Duodenal mucosa (tissue), 2 donors: ENCODE data around the gene RHBDL2.
"Not testable (repeated sequence)": the region's sequence is repeated elsewhere in the genome, so short reads cannot be mapped to it uniquely, and the experiment has no call there.

Experiments
- H3K27ac ChIP-seq: one replicate; pipeline ENCODE4 v1.7.0; 2013; ENCODE audit warnings: low read depth, low read length
- H3K27me3 ChIP-seq, 2 donors: one replicate each; pipeline ENCODE4 v1.7.0; 2013; ENCODE audit warnings: low read length in 2 of 2, control low read depth in 1 of 2; ENCODE audit not compliant: insufficient read depth in 2 of 2, control insufficient read depth in 1 of 2
- H3K36me3 ChIP-seq, 2 donors: one replicate each; pipeline ENCODE4 v1.7.0; 2013; ENCODE audit warnings: low read length in 2 of 2, control low read depth in 1 of 2; ENCODE audit not compliant: insufficient read depth in 2 of 2, control insufficient read depth in 1 of 2
- H3K4me1 ChIP-seq, 2 donors: one replicate each; pipeline ENCODE4 v1.7.0; 2013; ENCODE audit warnings: low read length in 2 of 2, control low read depth in 1 of 2; ENCODE audit not compliant: insufficient read depth in 2 of 2, control insufficient read depth in 1 of 2
- H3K4me3 ChIP-seq, 2 donors: one replicate each; pipeline ENCODE4 v1.7.0; 2013; ENCODE audit warnings: low read length in 2 of 2, low read depth in 1 of 2
- H3K9ac ChIP-seq, 2 donors: one replicate each; pipeline ENCODE4 v1.7.0; 2013; ENCODE audit warnings: low read length in 2 of 2, low read depth in 1 of 2
- H3K9me3 ChIP-seq, 2 donors: one replicate each; pipeline ENCODE4 v1.7.0; 2013; ENCODE audit warnings: low read length in 2 of 2, control low read depth in 1 of 2; ENCODE audit not compliant: control insufficient read depth in 1 of 2

Gene RHBDL2, protein sequence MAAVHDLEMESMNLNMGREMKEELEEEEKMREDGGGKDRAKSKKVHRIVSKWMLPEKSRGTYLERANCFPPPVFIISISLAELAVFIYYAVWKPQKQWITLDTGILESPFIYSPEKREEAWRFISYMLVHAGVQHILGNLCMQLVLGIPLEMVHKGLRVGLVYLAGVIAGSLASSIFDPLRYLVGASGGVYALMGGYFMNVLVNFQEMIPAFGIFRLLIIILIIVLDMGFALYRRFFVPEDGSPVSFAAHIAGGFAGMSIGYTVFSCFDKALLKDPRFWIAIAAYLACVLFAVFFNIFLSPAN

DNA sequence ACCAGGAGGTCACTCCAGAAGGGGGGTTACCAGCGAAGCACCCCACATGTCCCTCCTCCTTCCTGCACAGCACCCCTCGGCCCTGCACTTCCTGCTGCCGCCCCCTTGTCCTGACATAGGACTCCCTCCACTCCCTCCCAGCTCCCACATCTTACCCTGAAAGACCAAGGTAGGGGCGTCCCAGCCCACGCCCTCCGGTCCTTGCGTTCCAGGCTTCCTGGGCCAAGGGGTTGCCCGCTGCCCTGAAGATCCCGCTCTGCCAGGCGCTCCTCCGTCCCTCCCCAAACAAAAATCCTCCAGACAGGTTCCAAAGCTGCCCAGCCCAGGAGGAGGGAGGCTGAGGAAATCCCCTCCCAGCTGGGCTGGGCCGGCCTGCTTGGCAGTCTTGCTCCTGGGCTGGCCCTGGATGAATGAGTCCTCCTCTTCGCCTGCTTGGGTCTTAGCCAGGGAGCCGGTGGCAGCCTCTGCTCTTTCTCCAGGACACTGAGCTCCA lies at the start of gene RHBDL2:
RHBDL2 (minus strand) TSS at position 304 of the 493 bp plus-strand sequence. CDS start 22,618 bp downstream, outside the sequence.
- Histone ChIP-seq H3K9ac (peak within 1 kb of the TSS; percentile 44 to 70), H3K4me1 (peaks cover 4 to 15% of the 10 kb centered on the region in 2 donors), H3K27ac (no peak within 1 kb of the TSS), H3K27me3 (no peaks in the 10 kb centered on the region), H3K36me3 (no peaks in the 10 kb centered on the region), H3K4me3 (peak within 1 kb of the TSS; percentile 70 to 75), H3K9me3 (no peaks in the 10 kb centered on the region)

DNA sequence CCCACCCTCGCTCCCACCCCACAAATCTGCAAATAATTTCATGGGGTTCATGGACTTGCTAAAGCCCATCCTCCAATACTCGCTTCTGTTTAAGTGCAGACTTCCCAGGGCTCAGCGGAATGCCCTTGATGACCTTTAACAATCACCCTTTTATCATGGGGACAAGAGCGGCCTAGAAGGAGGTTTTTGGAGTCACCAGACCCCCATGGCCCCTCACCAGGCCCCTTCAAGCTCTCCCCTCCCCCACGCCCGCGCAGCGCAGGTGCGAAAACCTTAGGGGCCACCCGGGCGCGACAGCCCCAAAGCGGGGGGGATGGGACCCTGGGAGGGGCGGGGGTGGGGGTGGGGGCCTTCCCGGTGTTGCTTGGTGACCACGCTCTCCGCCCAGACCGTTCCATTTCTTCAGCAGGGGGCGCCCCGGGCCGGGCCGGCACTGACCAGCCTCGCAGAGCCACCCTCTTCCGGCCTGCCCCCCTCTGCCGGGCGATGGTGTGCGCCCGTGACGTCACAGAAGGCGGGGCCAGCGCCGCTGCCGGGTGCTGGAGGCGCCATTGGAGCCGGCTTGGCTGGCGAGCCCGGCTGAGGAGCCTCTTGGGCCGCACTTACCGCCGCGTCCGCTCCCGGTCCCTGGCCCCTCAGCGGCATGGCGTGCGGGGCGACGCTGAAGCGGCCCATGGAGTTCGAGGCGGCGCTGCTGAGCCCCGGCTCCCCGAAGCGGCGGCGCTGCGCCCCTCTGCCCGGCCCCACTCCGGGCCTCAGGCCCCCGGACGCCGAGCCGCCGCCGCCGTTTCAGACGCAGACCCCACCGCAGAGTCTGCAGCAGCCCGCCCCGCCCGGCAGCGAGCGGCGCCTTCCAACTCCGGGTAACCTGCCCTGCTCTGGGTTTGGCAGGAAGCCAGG lies 49.4 kb upstream of the RHBDL2 start, which contains the start of gene AKIRIN1:
AKIRIN1 (plus strand) TSS at position 539 of the 900 bp plus-strand sequence; CDS start at position 644, 105 bp downstream.
- H3K27ac ChIP-seq, result peak within 1 kb of the TSS; percentile 85
- peaks cover 18 to 22% of the 10 kb centered on the region in 2 donors for H3K4me1 ChIP-seq
- no peaks in the 10 kb centered on the region for H3K27me3 ChIP-seq
- H3K9me3 ChIP-seq, result no peaks in the 10 kb centered on the region
- peak within 1 kb of the TSS; percentile 77 to 86 for H3K9ac ChIP-seq
- peak within 1 kb of the TSS; percentile 89 to 94 for H3K4me3 ChIP-seq
- peaks cover 0 to 4% of the 10 kb centered on the region in 2 donors for H3K36me3 ChIP-seq

DNA sequence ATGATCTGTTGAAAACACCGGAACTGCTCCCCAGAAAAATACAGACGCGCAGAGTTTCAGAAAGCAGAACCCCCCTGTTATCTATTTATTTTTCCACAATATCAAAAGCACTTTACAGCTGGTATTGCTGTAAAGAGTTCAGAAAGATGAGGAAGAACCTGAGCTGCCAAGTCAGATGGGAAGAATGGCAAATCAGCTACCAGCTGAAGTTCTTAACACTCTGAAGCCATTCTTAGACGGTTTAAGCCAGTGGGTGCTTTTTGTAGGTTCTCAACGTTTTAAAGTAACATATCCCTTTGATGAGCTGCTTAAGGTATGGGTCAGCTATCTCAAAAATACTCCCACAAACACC lies 48.7 kb upstream of the RHBDL2 start:
- H3K27me3 ChIP-seq, result no peaks in the 10 kb centered on the region
- H3K9ac ChIP-seq, result peak overlapping the region; percentile 47 to 71
- H3K4me1 ChIP-seq, result peaks cover 20 to 29% of the 10 kb centered on the region in 2 donors
- peaks cover 0 to 2% of the 10 kb centered on the region in 2 donors for H3K36me3 ChIP-seq
- H3K4me3 ChIP-seq, result peak overlapping the region; percentile 77 to 79
- H3K9me3 ChIP-seq, result no peaks in the 10 kb centered on the region
- peak overlapping the region; percentile 68 for H3K27ac ChIP-seq

DNA sequence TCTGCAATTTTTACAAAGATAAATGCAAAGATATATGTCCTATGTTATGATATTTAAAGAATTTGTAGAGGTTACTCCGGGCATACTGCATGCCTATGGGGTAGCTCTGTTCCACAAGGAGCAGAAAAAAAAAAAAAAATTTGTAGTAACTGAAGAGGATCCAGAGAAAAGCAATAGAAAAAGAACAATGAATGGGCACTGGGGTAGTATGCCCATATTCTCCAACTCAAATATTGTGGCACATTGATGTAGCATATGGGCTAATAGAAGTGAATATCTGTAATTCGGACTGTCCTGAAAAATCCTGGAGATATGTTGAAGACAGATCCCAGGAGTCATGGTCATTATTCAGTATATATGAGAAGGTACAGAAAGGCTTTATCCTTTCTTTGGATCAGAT lies 48.3 kb upstream of the RHBDL2 start:
- peak overlapping the region in 1 of 2 donors; percentile 77 for H3K4me3 ChIP-seq
- no peaks in the 10 kb centered on the region for H3K9me3 ChIP-seq
- H3K27me3 ChIP-seq, result no peaks in the 10 kb centered on the region
- peaks cover 21 to 30% of the 10 kb centered on the region in 2 donors for H3K4me1 ChIP-seq
- no peaks in the 10 kb centered on the region for H3K36me3 ChIP-seq
- no peak overlapping the region for H3K27ac ChIP-seq
- peak overlapping the region in 1 of 2 donors; percentile 71 for H3K9ac ChIP-seq

GRCh38 chr1:38979380-38979779 lies 37.8 kb upstream of the RHBDL2 start:
- H3K4me1 ChIP-seq, H3K27me3 ChIP-seq, H3K4me3 ChIP-seq, H3K27ac ChIP-seq, H3K36me3 ChIP-seq, H3K9ac ChIP-seq, H3K9me3 ChIP-seq: not testable (repeated sequence)

GRCh38 chr1:38978245-38978542 lies 36.6 kb upstream of the RHBDL2 start:
- not testable (repeated sequence) for H3K27me3 ChIP-seq

GRCh38 chr1:38977399-38978244 lies 36.0 kb upstream of the RHBDL2 start:
- H3K27ac ChIP-seq, H3K4me1 ChIP-seq, H3K4me3 ChIP-seq, H3K27me3 ChIP-seq, H3K9me3 ChIP-seq, H3K36me3 ChIP-seq, H3K9ac ChIP-seq: not testable (repeated sequence)

More at GRCh38 chr1:38978245-38978542, 36.6 kb upstream of the RHBDL2 start:
- not testable (repeated sequence) for H3K36me3 ChIP-seq, H3K4me1 ChIP-seq, H3K9me3 ChIP-seq, H3K4me3 ChIP-seq, H3K27ac ChIP-seq, H3K9ac ChIP-seq

DNA sequence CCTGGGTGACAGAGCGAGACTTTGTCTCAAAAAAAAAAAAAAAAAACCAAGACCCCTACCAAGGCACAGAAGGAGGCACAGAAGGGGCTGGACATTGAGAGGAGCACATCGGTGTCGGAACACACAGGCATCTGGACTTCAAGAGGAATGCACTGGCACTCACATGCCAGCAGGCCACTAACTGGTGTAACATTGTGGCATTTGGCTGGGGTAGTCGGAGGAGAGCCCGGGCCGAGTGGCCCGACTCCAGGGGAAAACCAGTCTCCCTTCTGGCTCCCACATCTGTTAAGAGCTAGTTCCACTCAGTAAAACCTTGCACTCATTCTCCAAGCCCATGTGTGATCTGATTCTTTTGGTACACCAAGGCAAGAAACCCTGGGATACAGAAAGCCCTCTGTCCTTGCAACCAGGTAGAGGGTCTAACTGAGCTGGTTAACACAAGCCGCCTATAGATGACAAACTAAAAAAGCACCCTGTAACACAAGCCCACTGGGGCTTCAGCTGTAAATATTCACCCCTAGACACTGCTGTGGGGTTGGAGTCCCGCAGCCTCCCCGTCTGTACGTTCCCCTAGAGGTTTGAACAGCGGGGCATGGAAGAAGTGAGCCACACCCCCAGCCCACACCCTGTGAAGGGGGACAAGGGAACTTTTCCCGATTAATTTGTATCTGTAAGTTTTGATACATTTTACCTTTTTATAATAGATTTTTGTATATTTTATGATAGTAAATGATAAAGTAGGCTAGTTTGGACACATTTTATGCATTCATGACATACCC lies 32.2 kb upstream of the RHBDL2 start:
- H3K9me3 ChIP-seq, result peaks cover 0 to 3% of the 10 kb centered on the region in 2 donors
- H3K9ac ChIP-seq, result no peak overlapping the region
- H3K27me3 ChIP-seq, result no peaks in the 10 kb centered on the region
- no peak overlapping the region for H3K27ac ChIP-seq
- no peak overlapping the region for H3K4me3 ChIP-seq
- H3K36me3 ChIP-seq, result no peaks in the 10 kb centered on the region
- peaks cover 0 to 5% of the 10 kb centered on the region in 2 donors for H3K4me1 ChIP-seq

- not testable (repeated sequence) for H3K4me1 ChIP-seq, H3K4me3 ChIP-seq, H3K27ac ChIP-seq, H3K9me3 ChIP-seq, H3K9ac ChIP-seq, H3K36me3 ChIP-seq, H3K27me3 ChIP-seq
Measured at GRCh38 chr1:38973145-38973544, 31.5 kb upstream of the RHBDL2 start.
